Measurements from ENCODE around the gene RHBDF1.

RHBDF1 gene

GRCh38 chr16:71540-72401 lies 660 bp downstream of the RHBDF1 start:
- DNase-seq: no peak

- DNase-seq: no peak
Observed at GRCh38 chr16:71210-71539, 1.3 kb downstream of the RHBDF1 start.

- no peak for DNase-seq
Observed at GRCh38 chr16:69181-69580, 3.2 kb downstream of the RHBDF1 start.

GRCh38 chr16:67884-68789 lies 4.3 kb downstream of the RHBDF1 start:
- no peak for DNase-seq

GRCh38 chr16:67183-67791 lies 5.1 kb downstream of the RHBDF1 start:
- DNase-seq: no peak

- no peak for DNase-seq
Observed at GRCh38 chr16:66309-67182, 5.9 kb downstream of the RHBDF1 start.

GRCh38 chr16:65745-66144 lies 6.7 kb downstream of the RHBDF1 start:
- DNase-seq: peak; percentile 17

- DNase-seq: no peak
Observed at GRCh38 chr16:64914-65255, 7.5 kb downstream of the RHBDF1 start.

- DNase-seq: peak; percentile 57
Observed at GRCh38 chr16:63998-64913, 8.2 kb downstream of the RHBDF1 start.

- DNase-seq: no peak
Observed at GRCh38 chr16:63466-63865, 9.0 kb downstream of the RHBDF1 start.

GRCh38 chr16:62968-63391 lies 9.5 kb downstream of the RHBDF1 start:
- no peak for DNase-seq

GRCh38 chr16:62283-62967 lies 10.0 kb downstream of the RHBDF1 start:
- no peak for DNase-seq

GRCh38 chr16:61879-62281 lies 10.6 kb downstream of the RHBDF1 start:
- DNase-seq: no peak

GRCh38 chr16:60929-61878 lies 11.2 kb downstream of the RHBDF1 start:
- no peak for DNase-seq

- DNase-seq: no peak
Observed at GRCh38 chr16:60166-60565, 12.3 kb downstream of the RHBDF1 start.

GRCh38 chr16:59440-60059 lies 12.9 kb downstream of the RHBDF1 start:
- no peak for DNase-seq

- DNase-seq: no peak
Observed at GRCh38 chr16:58491-59439, 13.7 kb downstream of the RHBDF1 start.

- DNase-seq: no peak
Observed at GRCh38 chr16:57711-58110, 14.7 kb downstream of the RHBDF1 start.

Measured in SHP77 treated with DMSO at 0.1 percent for 48 hours (cell line).